Measurements from ENCODE around the gene LRRC4B. TPM values are rescaled to one million over a fixed set of nuclear protein-coding genes. Genes with fewer than 3 reads are reported as not detected.

Gene LRRC4B
- total RNA-seq, 1 donor from 2014 or later, result 1.0 TPM

- intact Hi-C loops (cut with DNase I), result no loop called here
- DNase-seq (peak; percentile 12), ATAC-seq (ENCODE audit: poor library complexity) (no peak)
Observed at GRCh38 chr19:50512999-50513745, 55.1 kb downstream of the LRRC4B start.

GRCh38 chr19:50512112-50512998, 55.9 kb downstream of the LRRC4B start:
- intact Hi-C loops (cut with DNase I), result no loop called here
- ATAC-seq (ENCODE audit: poor library complexity) (no peak), DNase-seq (peak; percentile 53)

- DNase-seq (peak; percentile 100), ATAC-seq (ENCODE audit: poor library complexity) (peak; percentile 95)
- intact Hi-C loops (cut with DNase I), result no loop called here
Observed at GRCh38 chr19:50511069-50511822, 57.0 kb downstream of the LRRC4B start, which contains the start of gene JOSD2. Gene JOSD2 (minus strand): TSS chr19:50511191. CDS start chr19:50510431, 760 bp downstream.

GRCh38 chr19:50510700-50511068, 57.6 kb downstream of the LRRC4B start:
- intact Hi-C loops (cut with DNase I), result no loop called here

GRCh38 chr19:50510121-50510670, 58.0 kb downstream of the LRRC4B start:
- intact Hi-C loops (cut with DNase I), result no loop called here
- DNase-seq, result peak; percentile 61
- no peak for ATAC-seq (ENCODE audit: poor library complexity)

More at GRCh38 chr19:50510700-50511068, 57.6 kb downstream of the LRRC4B start:
- ATAC-seq (ENCODE audit: poor library complexity), result no peak
- DNase-seq, result no peak

GRCh38 chr19:50509366-50509765, 58.9 kb downstream of the LRRC4B start:
- DNase-seq (no peak), ATAC-seq (ENCODE audit: poor library complexity) (no peak)
- intact Hi-C loops (cut with DNase I), result no loop called here

- no peak for ATAC-seq (ENCODE audit: poor library complexity)
- no peak for DNase-seq
- intact Hi-C loops (cut with DNase I), result no loop called here
Observed at GRCh38 chr19:50508843-50509190, 59.4 kb downstream of the LRRC4B start.

- DNase-seq (peak; percentile 40), ATAC-seq (ENCODE audit: poor library complexity) (no peak)
- intact Hi-C loops (cut with DNase I), result no loop called here
Observed at GRCh38 chr19:50507376-50507775, 60.9 kb downstream of the LRRC4B start.

- ATAC-seq (ENCODE audit: poor library complexity) (no peak), DNase-seq (peak; percentile 20)
- intact Hi-C loops (cut with DNase I), result no loop called here
Observed at GRCh38 chr19:50506700-50507099, 61.5 kb downstream of the LRRC4B start.

GRCh38 chr19:50505856-50506611, 62.2 kb downstream of the LRRC4B start:
- intact Hi-C loops (cut with DNase I), result no loop called here
- ATAC-seq (ENCODE audit: poor library complexity) (no peak), DNase-seq (no peak)

GRCh38 chr19:50501568-50502475, 66.4 kb downstream of the LRRC4B start:
- ATAC-seq (ENCODE audit: poor library complexity) (peak; percentile 63), DNase-seq (peak; percentile 81)
- intact Hi-C loops (cut with DNase I), result no loop called here

GRCh38 chr19:50501186-50501567, 67.1 kb downstream of the LRRC4B start:
- intact Hi-C loops (cut with DNase I), result no loop called here
- DNase-seq (no peak), ATAC-seq (ENCODE audit: poor library complexity) (peak; percentile 4)

GRCh38 chr19:50500753-50501151, 67.5 kb downstream of the LRRC4B start:
- ATAC-seq (ENCODE audit: poor library complexity) (peak; percentile 67), DNase-seq (peak; percentile 88)
- intact Hi-C loops (cut with DNase I), result no loop called here

GRCh38 chr19:50500060-50500752, 68.0 kb downstream of the LRRC4B start:
- ATAC-seq (ENCODE audit: poor library complexity) (peak; percentile 51), DNase-seq (peak; percentile 86)
- intact Hi-C loops (cut with DNase I), result no loop called here

GRCh38 chr19:50498219-50499056, 69.8 kb downstream of the LRRC4B start:
- intact Hi-C loops (cut with DNase I), result no loop called here
- ATAC-seq (ENCODE audit: poor library complexity) (no peak), DNase-seq (no peak)

GRCh38 chr19:50497022-50497405, 71.2 kb downstream of the LRRC4B start:
- peak; percentile 4 for ATAC-seq (ENCODE audit: poor library complexity)
- intact Hi-C loops (cut with DNase I), result no loop called here
- no peak for DNase-seq

Data from Right ventricle myocardium superior (tissue), 1 donor.